ENCODE measurements around the gene DENND5B. TPM values are rescaled to one million over a fixed set of nuclear protein-coding genes. Genes with fewer than 3 reads are reported as not detected.
"Not testable (repeated sequence)": the region's sequence is repeated elsewhere in the genome, so short reads cannot be mapped to it uniquely, and the experiment has no call there.

The DENND5B gene
- total RNA-seq, 2 donors from 2014 or later: 10.5 to 14.4 TPM

DNA sequence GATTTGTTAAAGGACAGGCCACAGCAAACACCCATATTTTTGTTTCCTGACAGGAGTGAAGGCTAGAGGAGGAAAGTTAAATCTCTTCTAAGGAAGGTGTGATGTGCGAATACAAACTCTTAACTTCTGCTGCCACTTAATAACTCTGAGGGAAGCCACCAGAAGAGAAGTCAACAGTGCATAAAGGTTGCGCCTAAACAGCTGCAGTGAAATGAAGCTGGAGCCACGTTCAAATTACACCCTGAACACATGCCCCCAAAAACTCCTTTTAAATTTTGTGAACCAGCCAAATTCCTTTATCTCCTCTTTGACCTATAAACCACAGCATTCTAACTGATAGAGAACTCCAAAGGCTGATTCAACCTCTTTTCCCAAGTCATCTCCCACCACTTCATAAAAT, 22.4 kb downstream of the DENND5B start:
- DNase-seq: no peak
- intact Hi-C loops (cut with DNase I, micrococcal nuclease): no loop called here
- no peak for ATAC-seq

DNA sequence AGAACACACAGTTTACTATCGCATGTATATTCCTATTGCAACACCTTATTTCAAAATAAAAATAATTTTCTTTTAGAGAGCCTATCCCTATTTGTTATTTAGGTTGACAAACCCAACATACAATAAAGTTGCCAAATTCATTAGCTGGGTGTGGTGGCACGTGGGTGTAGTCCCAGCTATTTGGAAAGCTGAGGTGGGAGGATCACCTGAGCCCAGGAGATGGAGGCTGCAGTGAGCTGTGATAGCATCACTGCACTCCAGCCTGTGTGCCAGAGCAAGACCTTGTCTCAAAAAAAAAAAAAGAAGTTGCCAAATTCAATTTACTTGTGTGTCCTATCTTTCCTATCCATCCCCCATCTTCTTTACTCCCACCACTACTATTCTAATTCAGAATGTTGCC, 23.9 kb downstream of the DENND5B start:
- ATAC-seq (no peak), DNase-seq (no peak)
- intact Hi-C loops (cut with DNase I, micrococcal nuclease): no loop called here

DNA sequence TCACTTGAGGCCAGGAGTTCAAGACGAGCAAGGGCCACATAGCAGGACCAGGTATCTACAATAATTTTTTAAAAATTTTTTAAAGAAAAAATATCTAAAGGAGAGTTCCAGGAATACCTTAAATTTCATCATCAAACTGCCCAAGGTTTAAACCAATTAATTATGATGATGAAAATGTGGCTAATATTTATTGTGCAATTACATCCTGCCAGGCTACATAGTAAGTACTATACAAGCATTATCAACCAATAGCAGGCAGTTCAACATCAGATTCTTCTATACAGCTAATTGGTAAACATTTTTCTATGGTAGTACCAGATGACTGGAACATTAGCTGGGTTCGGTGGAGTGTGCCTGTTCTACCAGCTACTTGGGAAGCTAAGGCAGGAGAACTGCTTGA, 24.4 kb downstream of the DENND5B start:
- intact Hi-C loops (cut with DNase I, micrococcal nuclease): no loop called here
- no peak for DNase-seq
- ATAC-seq: no peak

DNA sequence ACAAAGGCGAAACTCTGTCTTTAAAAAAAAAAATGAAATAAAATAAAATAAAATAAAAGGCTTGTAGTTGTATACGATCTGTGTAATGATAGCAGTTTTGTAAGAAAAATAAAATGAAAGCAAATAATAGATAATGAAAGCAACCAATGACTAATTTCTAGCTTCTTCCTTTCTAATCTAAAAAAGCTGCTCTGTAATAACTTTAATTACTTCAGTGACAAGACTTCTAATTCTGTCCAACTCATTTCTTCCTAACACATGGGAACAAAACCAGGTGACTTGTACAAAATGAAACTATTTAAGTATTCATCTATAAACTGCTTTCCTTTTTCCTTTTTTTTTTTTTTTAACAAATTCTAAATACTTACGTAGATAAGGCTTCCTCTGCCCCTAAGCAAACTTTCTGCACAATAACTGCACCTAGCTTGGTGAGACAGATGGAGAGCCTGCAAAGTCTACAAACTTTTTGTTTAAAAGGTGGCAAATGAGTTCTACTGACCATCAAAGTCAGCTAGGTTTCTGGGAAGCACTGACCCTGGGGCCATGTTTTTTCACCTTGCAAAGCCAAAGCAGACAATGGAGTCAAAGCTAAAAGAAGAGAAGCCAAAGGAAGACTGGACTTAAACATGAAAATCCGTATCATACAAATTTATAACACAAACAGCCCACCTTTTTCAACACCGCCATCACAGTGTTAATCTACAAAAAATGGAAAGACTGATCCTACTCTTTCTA, 28.2 kb downstream of the DENND5B start:
- no peak for DNase-seq
- intact Hi-C loops (cut with DNase I, micrococcal nuclease): no loop called here
- no peak for ATAC-seq

DNA sequence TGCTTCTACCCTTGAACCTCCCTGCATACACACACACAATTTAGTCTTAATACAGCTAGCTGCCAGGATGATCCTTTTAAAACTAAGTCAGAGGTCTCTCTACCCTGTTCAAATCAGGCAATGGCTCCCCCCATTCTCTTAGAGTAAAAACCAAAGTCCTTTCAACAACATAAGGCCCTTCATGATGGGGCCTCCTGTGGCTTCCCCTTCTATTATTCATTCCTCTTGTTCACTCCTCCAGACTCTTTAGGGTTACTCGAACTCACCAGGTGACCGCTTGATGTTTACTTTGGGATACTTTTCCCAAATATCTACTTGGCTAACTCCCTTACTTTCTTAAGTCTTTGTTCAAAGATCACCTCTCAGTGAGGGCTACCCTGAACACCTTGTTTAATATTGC, 30.4 kb downstream of the DENND5B start:
- intact Hi-C loops (cut with DNase I, micrococcal nuclease): no loop called here
- DNase-seq: no peak
- no peak for ATAC-seq

DNA sequence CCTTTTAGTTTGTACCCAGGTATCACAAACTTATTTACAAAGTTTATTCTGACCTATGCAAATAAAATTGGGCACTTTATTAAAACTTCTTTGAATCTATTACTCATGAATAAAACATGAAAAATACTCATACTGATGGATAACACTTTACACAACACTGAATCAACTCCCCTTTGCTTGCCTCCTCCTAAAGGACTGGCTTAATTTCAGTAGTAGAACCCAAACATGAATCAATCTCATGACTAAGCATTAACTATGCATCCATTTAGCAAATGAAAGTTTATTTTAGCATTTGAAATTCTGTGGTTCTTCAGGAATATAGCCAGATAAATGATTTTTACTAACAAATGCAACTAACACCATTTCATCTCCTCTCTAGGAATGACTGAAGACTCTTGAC, 32.4 kb downstream of the DENND5B start:
- DNase-seq (no peak), ATAC-seq (no peak)
- intact Hi-C loops (cut with DNase I, micrococcal nuclease): no loop called here

DNA sequence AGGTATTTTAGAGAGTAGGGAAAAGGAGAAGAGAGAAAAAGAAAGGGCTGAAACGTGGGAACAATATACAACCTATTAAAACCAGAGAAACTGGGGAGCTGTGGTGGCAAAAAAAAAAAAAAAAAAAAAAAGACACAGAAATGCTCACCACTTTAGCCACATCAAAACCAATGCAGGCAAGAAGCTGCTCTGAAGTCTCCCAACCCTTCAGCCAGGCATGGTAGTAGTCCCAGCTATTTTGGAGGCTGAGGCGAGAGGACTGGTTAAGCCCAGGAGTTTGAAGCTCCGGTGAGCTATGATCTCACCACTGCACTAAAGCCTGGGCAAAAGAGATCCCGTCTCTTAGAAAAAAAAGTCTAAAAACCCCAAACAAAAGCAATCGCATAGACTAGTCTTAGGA, 33.2 kb downstream of the DENND5B start:
- ATAC-seq: no peak
- no peak for DNase-seq
- intact Hi-C loops (cut with DNase I, micrococcal nuclease): no loop called here

DNA sequence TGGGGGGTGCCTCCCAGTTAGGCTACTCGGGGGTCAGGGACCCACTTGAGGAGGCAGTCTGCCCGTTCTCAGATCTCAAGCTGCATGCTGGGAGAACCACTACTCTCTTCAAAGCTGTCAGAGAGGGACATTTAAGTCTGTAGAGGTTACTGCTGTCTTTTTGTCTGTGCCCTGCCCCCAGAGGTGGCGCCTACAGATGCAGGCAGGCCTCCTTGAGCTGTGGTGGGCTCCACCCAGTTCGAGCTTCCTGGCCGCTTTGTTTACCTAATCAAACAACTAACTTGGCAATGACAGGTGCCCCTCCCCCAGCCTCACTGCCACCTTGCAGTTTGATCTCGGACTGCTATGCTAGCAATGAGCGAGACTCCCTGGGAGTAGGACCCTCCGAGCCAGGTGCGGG, 35.5 kb downstream of the DENND5B start:
- DNase-seq; intact Hi-C loops (cut with DNase I, micrococcal nuclease); ATAC-seq: not testable (repeated sequence)

DNA sequence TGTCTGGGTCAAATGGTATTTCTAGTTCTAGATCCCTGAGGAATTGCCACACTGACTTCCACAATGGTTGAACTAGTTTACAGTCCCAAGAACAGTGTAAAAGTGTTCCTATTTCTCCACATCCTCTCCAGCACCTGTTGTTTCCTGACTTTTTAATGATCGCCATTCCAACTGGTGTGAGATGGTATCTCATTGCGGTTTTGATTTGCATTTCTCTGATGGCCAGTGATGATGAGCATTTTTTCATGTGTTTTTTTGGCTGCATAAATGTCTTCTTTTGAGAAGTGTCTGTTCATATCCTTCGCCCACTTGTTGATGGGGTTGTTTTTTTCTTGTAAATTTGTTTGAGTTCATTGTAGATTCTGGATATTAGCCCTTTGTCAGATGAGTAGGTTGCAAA, 40.3 kb downstream of the DENND5B start:
- intact Hi-C loops (cut with DNase I, micrococcal nuclease); ATAC-seq; DNase-seq: not testable (repeated sequence)

DNA sequence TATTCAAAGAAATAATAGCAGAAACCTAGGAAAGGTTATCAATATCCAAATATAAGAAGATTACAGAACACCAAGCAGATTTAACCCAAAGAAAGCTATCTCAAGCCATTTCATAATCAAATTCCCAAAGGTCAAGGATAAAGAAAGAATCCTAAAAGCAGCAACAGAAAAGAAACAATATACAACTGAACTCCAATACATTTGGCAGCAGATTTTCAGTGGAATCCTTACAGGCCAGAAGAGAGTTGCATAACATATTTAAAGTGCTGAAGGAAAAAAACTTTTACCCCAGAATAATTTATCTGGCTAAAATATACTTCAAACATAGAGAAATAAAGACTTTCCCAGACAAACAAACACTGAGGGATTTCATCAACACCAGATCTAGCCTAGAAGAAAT, 54.3 kb downstream of the DENND5B start:
- ATAC-seq: no peak
- intact Hi-C loops (cut with DNase I, micrococcal nuclease): no loop called here
- DNase-seq: no peak

DNA sequence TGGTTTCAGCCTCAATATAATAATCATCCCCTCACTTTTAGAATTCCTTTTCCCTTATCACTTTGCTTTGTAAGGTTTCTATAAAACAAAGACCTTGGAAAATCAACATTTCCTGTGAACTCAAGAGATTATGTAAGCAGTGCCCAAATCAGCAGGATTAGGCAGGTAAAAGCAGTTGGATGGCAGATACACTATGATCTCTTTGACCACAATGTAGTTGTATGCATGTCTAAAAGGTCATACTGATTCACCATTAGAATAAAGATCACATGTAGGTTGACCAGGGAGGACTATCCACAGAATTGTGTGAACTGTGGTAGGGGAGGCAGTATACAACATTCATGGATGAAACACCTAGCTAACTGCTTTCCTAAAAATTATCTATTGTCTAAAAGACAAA, 57.5 kb downstream of the DENND5B start:
- no peak for ATAC-seq
- DNase-seq: no peak
- intact Hi-C loops (cut with DNase I, micrococcal nuclease): no loop called here

DNA sequence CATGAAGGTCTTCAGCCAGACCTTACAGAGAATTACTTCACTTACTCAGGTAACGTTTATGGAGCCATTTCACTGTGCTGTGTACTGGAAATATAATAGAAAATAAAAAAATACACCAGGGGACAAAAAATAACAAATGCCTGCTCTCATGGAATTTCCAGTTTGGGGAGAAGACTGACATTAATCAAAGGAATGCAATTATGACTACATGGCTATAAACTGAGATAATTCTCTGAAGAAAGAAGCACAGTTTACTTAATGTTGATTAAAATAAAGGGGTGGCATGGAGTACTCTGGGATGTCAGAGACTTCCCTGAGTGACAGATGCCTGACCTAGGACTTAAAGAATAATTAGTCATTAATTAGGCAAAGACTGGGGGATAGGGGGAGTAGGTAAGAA, 59.0 kb downstream of the DENND5B start:
- DNase-seq (no peak), ATAC-seq (no peak)
- intact Hi-C loops (cut with DNase I, micrococcal nuclease): no loop called here

DNA sequence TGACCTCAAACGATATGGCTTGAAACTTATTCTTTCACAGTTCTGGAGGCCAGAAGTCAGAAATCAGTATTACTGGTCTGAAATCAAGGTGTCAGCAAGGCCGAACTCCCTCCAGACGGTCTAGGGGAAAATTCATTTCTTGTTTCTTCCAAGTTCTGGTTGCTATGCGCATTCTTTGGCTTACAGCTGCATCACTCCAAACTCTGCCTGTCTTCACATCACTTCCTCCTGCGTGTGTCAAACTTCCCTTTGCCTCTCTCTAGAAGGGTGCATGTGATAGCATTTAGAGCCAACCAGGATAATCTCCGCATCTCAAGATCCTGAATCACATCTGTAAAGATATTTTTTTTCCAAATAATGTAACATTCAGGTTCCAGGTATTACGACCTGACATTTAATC, 62.8 kb downstream of the DENND5B start:
- no peak for ATAC-seq
- no peak for DNase-seq
- intact Hi-C loops (cut with DNase I, micrococcal nuclease): no loop called here

DNA sequence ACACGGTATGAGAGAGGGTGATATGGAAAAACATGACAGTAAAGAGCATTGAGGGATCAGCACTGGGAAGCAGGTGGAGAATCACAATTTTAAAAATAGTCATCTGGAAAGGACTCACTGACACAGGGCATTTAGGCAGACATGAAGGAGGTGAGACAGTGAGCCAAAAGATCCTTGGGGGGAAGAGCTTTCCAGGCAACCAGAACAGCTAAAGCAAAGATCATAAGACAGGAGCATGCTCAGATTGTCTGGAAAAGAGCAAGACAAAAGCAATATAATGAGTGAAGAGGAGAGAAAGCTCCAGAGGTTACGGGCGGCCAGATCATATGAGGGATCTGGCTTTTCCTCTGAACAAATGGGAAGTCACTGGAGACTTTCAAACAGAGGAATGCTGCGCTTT, 63.9 kb downstream of the DENND5B start:
- DNase-seq (no peak), ATAC-seq (no peak)
- intact Hi-C loops (cut with DNase I, micrococcal nuclease): no loop called here

DNA sequence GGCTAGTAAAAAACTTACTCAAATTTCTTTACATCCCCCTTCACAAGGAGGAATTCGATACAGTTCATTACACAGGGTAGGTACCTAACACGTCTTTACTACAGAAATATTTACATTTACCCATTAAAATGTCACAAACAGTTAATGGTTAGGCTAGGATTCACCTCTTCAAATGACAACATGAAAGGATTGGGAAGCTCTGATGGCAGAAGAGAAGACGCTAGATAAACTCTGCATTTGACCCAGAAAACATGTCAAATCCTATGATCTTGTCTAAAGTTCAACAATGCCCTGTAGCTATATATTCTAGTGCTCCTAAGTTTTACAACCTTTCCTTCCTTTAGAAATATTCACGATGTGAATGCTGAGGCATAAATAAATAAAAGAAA, 64.8 kb downstream of the DENND5B start:
- no peak for ATAC-seq
- intact Hi-C loops (cut with DNase I, micrococcal nuclease): no loop called here
- DNase-seq: no peak

DNA sequence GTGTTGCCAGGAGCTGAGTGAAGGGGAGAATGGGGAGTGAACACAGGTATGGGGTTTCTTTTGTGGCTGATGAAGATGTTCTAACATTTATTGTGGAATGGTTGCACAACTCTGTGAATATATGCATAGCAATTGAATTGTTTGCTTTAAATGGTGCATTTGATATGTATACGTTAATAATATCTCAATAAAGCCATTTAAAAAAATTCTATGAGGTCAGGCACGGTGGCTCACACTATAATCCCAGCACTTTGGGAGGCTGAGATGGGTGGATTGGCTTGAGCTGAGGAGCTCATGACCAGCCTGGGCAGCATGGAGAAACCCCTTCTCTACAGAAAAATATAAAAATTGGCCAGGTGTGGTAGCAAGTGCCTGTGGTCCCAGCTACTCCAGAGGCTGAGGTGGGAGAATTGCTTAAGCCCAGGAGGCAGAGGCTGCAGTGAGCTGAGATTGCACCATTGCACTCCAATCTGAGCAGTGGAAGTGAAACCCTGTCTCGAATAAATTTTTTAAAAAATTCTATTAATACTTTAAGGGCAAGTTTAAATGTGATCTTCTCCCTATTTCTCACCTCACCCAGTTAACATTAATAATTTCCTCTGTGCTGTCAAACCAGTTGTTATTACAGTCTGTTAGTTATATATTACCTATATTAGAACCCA, 65.3 kb downstream of the DENND5B start:
- DNase-seq: no peak
- no peak for ATAC-seq
- intact Hi-C loops (cut with DNase I, micrococcal nuclease): no loop called here

DNA sequence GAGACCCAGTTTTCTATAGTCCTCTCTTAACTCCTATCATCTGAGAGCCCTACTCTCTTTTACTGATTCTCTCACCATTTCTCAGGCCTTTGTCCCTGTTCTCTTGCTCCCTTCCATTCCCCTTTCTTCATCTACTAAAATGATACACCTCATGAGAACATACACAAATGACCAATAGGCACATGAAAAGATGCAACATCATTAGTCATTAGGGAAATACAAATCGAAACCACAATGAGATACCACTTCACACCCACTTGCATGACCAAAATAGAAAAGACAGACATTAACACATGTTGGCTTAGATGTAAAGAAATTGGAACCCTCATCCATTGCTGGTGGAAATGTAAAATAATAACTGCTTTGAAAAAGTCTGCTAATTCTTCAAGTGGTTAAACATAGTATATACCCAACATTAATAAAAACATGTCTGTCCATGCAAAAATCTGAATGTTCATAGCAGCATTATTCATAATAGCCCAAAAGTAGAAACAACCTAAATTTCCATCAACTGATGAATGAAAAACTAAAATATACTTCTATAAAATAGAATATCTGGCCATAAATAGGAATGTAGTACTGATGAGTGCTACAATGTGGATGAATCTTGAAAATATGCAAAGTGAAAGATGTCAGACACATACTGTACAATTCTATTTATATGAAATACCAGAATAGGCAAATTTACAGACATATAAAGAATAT, 66.0 kb downstream of the DENND5B start:
- ATAC-seq: no peak
- no peak for DNase-seq
- intact Hi-C loops (cut with DNase I, micrococcal nuclease): no loop called here

DNA sequence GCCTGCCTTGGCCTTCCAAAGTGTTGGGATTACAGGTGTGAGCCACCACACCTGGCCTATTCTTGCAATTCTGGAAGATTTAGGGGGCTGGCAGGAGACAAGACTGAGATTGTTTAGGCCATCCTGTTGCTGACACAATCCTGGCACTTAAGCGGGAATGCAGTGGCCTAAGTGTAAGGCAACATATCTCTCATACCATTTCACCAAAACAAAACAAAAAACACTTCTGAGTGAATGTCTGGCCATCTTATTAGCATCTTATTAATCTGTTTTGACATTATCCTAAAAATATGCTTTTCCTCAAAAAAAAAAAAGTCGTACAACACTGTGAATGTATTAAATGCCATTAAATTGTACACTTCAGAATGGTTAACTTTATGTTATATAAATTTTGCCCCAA, 67.6 kb downstream of the DENND5B start:
- ATAC-seq (no peak), DNase-seq (no peak)
- intact Hi-C loops (cut with DNase I, micrococcal nuclease): no loop called here

DNA sequence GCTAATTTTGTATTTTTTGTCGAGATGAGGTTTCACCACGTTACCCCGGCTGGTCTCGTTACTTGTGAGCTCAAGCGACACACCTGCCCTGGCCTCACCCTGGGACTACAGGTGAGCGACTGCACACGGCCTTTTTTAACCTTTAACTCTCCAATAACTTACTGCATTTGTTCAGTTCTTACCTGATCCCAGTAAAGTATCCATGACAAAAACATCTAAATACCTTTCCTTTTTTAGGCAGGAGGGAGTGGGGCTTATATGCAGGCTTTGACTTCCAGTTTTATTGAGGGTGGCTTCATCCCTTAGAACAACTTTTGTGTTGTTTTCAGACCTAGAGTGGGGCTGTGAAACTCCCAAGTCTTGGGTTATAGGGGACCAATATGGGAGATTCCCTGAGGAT, 68.3 kb downstream of the DENND5B start:
- intact Hi-C loops (cut with DNase I, micrococcal nuclease): no loop called here
- DNase-seq: no peak
- no peak for ATAC-seq

DNA sequence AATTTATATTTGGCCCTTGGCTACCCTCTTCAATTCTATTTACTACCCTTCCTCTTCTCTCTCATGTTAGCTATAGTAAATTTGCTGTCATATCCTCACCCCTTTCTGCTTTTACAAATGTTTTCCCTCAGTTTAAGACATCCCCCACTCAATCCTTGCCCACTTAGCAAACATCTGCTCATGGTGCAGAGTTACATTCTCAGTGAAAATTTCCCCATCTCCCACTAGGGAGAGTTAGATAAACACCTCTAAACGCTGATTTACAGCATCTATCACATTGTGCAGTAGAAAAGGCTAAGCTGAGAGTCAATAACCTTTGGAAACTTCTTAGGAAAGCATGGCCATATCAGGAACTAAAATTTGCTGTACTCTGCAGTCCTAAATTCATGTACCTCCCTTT, 69.0 kb downstream of the DENND5B start:
- intact Hi-C loops (cut with DNase I, micrococcal nuclease): no loop called here
- ATAC-seq (no peak), DNase-seq (no peak)

All from left colon (tissue), 2 donors.